Left ventricle myocardium inferior (tissue), 1 donor: ENCODE results near the gene NTM. TPM values are rescaled to one million over a fixed set of nuclear protein-coding genes. Genes with fewer than 3 reads are reported as not detected.

ENCODE experiments used
- DNase-seq: peaks from one replicate; pipeline ENCODE4 v3.0.0-alpha.2; 2020
- H3K27ac ChIP-seq: fragments of 200-600 bp; replicated peaks from 2 replicates; pipeline ENCODE4 v1.8.0; 2021
- H3K27me3 ChIP-seq: fragments of 200-600 bp; 2 replicates; pipeline ENCODE4 v1.8.0; 2021; ENCODE audit warnings: low read depth
- H3K36me3 ChIP-seq: fragments of 200-600 bp; 2 replicates; pipeline ENCODE4 v1.8.0; 2021
- H3K4me1 ChIP-seq: fragments of 200-600 bp; 2 replicates; pipeline ENCODE4 v1.8.0; 2021
- H3K4me3 ChIP-seq: fragments of 200-600 bp; 2 replicates; pipeline ENCODE4 v1.8.0; 2021; ENCODE audit warnings: mild to moderate bottlenecking, moderate library complexity
- H3K9me3 ChIP-seq: fragments of 200-600 bp; replicated peaks from 2 replicates; pipeline ENCODE4 v1.8.0; 2021
- intact Hi-C: fragments of 100-400 bp; cut with micrococcal nuclease; formaldehyde crosslinking; loops from one replicate; pipeline ENCODE4 v1.11.0; 2022
- total RNA-seq: library from RNA; stranded (reverse); fragmentation: NEBNext Ultra II Directional; extraction: Animal tissue kit (Norgen Biotek cat#: 25700); gene quantifications from one replicate; pipeline ENCODE4 v1.2.1, GENCODE V29; 2021
- TF ChIP-seq, protein P1 (sequence below): fragments of 200-600 bp; IDR thresholded peaks from 2 replicates; pipeline ENCODE4 v1.8.0; 2021; ENCODE audit warnings: antibody characterized with exemption, mild to moderate bottlenecking, borderline replicate concordance
- donor health status: DM: no; HTN: yes; CAD: no; lungs with severe emphysema.

NTM gene
- total RNA-seq, 1 donor from 2014 or later, result 1.0 TPM

DNA sequence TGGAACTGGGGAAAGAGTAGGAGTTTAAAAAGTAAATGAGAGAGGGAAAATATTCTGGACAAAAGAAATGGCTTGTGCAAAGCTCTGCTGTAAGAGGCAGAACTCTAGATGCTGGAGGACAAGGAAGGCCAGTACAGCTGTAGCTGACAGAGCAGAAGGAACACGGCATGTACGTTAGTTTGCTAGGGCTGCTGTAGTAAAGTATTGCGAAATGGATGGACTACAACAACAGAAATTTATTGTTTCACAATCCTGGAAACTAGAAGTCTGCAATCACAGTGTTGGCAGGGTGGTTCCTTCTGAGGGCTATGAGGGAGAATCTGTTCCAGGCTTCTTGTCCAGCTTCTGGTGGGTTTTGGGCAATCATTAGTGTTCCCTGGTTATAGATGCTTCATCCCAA is 454.4 kb downstream of the NTM start:
- DNase-seq, result no peak
- peaks cover 69% of the 10 kb centered on the region for H3K27me3 ChIP-seq
- TF ChIP-seq, protein P1, sequence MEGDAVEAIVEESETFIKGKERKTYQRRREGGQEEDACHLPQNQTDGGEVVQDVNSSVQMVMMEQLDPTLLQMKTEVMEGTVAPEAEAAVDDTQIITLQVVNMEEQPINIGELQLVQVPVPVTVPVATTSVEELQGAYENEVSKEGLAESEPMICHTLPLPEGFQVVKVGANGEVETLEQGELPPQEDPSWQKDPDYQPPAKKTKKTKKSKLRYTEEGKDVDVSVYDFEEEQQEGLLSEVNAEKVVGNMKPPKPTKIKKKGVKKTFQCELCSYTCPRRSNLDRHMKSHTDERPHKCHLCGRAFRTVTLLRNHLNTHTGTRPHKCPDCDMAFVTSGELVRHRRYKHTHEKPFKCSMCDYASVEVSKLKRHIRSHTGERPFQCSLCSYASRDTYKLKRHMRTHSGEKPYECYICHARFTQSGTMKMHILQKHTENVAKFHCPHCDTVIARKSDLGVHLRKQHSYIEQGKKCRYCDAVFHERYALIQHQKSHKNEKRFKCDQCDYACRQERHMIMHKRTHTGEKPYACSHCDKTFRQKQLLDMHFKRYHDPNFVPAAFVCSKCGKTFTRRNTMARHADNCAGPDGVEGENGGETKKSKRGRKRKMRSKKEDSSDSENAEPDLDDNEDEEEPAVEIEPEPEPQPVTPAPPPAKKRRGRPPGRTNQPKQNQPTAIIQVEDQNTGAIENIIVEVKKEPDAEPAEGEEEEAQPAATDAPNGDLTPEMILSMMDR, result no peak
- no peaks in the 10 kb centered on the region for H3K9me3 ChIP-seq
- H3K4me1 ChIP-seq, result no peaks in the 10 kb centered on the region
- no peak overlapping the region for H3K4me3 ChIP-seq
- H3K27ac ChIP-seq, result no peak overlapping the region
- intact Hi-C loops, result no loop called here
- no peaks in the 10 kb centered on the region for H3K36me3 ChIP-seq

DNA sequence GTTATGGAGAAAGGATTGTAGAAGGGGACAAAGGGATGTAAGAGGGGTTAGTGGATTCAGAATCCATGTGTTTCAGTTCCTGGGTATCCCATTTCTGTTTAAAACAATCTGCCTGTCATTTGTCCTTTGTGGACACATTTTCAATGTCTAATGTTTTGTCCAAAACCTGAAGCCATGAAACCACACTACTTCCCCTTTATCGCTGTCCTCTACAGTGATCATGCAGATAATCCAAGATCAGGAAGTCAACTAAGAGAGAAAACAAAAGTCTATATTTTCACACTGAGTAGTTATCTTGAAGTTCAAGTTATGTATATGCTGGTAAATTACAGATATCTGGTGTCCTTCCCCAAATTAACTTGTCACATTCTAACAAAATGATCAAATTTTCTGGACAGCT is 457.0 kb downstream of the NTM start:
- TF ChIP-seq, protein P1, result no peak
- Histone ChIP-seq H3K4me1 (no peaks in the 10 kb centered on the region), H3K36me3 (no peaks in the 10 kb centered on the region), H3K27ac (no peak overlapping the region), H3K4me3 (no peak overlapping the region), H3K9me3 (no peaks in the 10 kb centered on the region), H3K27me3 (peaks cover 59% of the 10 kb centered on the region)
- DNase-seq, result no peak
- intact Hi-C loops, result no loop called here

DNA sequence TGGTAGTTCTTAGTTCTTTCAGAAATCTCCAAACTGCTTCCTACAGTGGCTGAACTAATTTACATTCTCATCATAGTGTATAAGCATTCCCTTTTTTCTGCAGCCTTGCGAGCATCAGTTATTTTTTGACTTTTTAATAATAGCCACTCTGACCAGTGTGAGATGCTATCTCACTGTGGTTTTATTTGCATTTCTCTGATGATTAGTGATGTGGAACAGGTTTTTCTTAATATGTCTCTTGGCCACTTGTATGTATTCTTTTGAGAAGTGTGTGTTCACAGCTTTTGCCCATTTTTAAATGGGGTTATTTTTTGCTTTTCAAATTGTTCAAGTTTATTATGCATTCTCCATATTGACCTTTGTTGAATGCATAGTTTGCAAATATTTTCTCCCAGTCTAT is 459.3 kb downstream of the NTM start:
- no peaks in the 10 kb centered on the region for H3K36me3 ChIP-seq
- no peak for DNase-seq
- H3K27ac ChIP-seq, result no peak overlapping the region
- intact Hi-C loops, result no loop called here
- no peak overlapping the region for H3K4me3 ChIP-seq
- H3K9me3 ChIP-seq, result no peaks in the 10 kb centered on the region
- peaks cover 45% of the 10 kb centered on the region for H3K27me3 ChIP-seq
- TF ChIP-seq, protein P1, result no peak
- no peaks in the 10 kb centered on the region for H3K4me1 ChIP-seq

DNA sequence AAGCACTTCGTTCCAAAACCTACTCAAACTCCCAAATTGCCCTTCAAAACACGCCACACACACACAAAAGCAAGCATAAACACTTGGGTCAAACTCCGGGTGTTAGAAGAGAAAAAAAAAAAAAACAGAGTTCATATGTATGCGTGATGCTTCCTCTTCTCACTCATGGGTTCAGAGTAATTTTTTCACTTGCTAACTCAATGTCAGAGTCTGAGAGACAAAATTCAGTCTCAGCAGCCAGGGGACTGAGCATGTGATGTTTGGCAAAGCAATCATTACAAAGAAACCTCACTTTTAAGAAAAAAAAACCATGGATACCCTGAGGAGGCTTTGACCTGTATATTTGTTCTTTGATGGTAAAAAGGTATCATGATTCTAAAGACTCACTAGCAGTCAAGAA is 461.7 kb downstream of the NTM start:
- H3K36me3 ChIP-seq, result no peaks in the 10 kb centered on the region
- no peaks in the 10 kb centered on the region for H3K4me1 ChIP-seq
- intact Hi-C loops, result no loop called here
- TF ChIP-seq, protein P1, result no peak
- peaks cover 29% of the 10 kb centered on the region for H3K27me3 ChIP-seq
- no peaks in the 10 kb centered on the region for H3K9me3 ChIP-seq
- H3K4me3 ChIP-seq, result no peak overlapping the region
- H3K27ac ChIP-seq, result no peak overlapping the region
- DNase-seq, result no peak

DNA sequence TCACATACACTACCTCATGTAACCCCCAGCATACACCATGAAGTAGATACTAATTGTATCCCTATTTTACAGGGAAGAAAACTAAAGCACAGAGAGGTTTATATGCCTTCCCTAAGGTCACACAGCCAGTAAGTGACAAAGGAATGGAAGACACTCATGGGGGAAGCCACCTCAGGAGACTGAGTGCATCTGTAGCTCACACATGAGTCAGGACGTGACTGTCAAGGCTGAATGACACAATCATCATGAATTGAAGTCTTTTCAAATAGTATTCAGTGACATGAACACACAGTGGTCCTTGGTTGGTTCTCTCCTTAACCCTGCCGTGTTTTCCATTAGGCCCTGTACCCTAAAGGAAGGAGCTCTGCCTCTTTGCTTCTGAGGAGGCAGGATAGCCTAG is 463.0 kb downstream of the NTM start:
- Histone ChIP-seq H3K4me3 (no peak overlapping the region), H3K27me3 (peaks cover 27% of the 10 kb centered on the region), H3K9me3 (no peaks in the 10 kb centered on the region), H3K4me1 (no peaks in the 10 kb centered on the region), H3K27ac (no peak overlapping the region), H3K36me3 (no peaks in the 10 kb centered on the region)
- TF ChIP-seq, protein P1, result no peak
- intact Hi-C loops, result no loop called here
- DNase-seq, result no peak

DNA sequence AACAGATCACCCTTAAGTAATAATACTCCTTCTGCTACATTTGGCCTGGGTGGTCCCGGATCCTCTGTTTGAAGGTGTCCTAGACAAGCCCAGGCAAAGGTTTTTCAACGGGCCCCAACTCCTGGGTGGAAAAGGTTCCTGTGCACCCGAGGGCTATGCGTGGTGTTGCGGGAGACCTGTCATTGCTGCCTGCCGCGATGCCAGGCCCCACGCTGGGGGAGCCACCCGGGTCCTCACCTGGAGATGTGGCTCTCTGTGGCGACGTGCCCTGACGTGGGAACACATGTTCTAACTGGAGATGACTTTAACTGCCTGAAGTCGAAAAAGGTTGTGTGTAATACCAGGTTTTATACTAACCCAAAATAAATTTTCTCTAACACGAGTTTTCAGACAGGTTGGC is 467.1 kb downstream of the NTM start:
- no peak for DNase-seq
- TF ChIP-seq, protein P1, result no peak

More for the DNA sequence above, 467.1 kb downstream of the NTM start:
- H3K36me3 ChIP-seq, result no peaks in the 10 kb centered on the region
- H3K4me1 ChIP-seq, result no peaks in the 10 kb centered on the region
- H3K27ac ChIP-seq, result no peak overlapping the region
- H3K4me3 ChIP-seq, result no peak overlapping the region
- H3K27me3 ChIP-seq, result peaks cover 19% of the 10 kb centered on the region
- intact Hi-C loops, result no loop called here
- no peaks in the 10 kb centered on the region for H3K9me3 ChIP-seq
